NCI-H146 treated with DMSO at 0.1 percent for 48 hours (cell line): Measurements from ENCODE around the gene UGT1A1.
"Not testable (repeated sequence)": the region's sequence is repeated elsewhere in the genome, so short reads cannot be mapped to it uniquely, and the experiment has no call there.

Experiments used
- DNase-seq: peaks from one replicate; lab custom pipeline; 2025; ENCODE audit not compliant: unreplicated experiment; lab: John Stamatoyannopoulos, UW

The UGT1A1 gene

DNA sequence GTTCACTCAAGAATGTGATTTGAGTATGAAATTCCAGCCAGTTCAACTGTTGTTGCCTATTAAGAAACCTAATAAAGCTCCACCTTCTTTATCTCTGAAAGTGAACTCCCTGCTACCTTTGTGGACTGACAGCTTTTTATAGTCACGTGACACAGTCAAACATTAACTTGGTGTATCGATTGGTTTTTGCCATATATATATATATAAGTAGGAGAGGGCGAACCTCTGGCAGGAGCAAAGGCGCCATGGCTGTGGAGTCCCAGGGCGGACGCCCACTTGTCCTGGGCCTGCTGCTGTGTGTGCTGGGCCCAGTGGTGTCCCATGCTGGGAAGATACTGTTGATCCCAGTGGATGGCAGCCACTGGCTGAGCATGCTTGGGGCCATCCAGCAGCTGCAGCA is at the start of gene UGT1A1:
Gene UGT1A1, plus strand, starts transcription at position 228 of the 400 bp plus-strand sequence. Its CDS starts 18 bp downstream, at position 246.
- no peak for DNase-seq

DNA sequence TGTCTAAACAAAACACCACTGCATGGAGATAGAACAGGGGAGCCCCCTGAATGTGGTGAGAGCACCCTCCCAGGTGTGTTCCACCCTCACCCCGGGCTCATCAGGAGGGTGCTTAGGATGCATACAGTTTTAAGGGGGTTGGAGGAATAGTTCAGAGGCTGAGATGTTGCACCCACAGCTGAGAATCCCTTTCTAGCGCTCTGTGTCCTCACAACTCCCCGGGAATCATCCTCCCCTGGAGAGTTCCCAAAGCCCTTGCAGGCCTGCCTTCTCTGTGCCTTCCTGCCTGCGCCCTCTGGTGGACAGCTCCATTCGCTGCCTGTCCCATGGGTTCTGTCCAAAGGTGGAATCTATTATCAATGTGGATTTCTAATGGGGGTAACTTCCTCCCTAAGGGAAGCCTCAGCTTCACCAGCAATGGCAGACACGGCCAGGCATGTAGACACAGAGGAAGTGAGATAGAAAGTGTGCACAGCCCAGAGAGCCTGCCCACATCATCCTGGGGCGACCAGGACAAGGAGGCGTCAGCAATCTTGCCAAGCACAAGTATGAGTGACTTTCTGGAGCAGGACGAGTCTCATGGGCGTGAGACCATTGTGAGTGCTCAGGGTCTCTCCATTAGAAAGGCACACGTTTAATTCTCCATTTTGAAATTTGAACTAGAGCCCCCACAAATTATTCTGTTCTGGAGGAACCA is 48.6 kb upstream of the UGT1A1 start:
- DNase-seq, result no peak

DNA sequence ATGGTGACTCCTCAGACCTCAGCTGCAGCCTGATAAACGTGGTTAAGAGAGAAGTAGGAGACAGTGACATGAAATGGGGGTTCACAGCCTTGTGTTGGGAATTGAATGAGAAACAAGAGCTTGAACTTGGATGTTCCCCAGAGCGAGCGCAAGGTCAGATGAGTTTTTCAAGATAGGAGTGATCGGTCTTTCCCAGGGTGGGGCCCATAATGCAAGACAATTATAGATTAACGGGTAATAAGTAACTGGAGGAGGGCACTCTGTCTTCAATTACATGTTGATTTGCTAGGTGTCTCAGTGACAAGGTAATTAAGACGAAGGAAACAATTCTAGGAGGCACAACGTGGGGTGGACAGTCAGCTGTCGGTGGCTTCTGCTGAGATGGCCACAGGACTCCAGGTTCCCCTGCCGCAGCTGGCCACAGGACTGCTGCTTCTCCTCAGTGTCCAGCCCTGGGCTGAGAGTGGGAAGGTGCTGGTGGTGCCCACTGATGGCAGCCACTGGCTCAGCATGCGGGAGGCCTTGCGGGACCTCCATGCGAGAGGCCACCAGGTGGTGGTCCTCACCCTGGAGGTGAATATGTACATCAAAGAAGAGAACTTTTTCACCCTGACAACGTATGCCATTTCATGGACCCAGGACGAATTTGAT is 47.3 kb upstream of the UGT1A1 start, which contains the start of gene UGT1A5:
Gene UGT1A5, plus strand, starts transcription at position 297 of the 651 bp plus-strand sequence. Its CDS starts 85 bp downstream, at position 382.
- DNase-seq, result no peak

DNA sequence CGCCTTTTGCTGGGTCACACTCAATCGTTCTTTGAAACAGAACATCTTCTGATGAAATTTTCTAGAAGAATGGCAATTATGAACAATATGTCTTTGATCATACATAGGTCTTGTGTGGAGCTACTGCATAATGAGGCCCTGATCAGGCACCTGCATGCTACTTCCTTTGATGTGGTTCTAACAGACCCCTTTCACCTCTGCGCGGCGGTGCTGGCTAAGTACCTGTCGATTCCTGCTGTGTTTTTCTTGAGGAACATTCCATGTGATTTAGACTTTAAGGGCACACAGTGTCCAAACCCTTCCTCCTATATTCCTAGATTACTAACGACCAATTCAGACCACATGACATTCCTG is 46.8 kb upstream of the UGT1A1 start:
- no peak for DNase-seq

DNA sequence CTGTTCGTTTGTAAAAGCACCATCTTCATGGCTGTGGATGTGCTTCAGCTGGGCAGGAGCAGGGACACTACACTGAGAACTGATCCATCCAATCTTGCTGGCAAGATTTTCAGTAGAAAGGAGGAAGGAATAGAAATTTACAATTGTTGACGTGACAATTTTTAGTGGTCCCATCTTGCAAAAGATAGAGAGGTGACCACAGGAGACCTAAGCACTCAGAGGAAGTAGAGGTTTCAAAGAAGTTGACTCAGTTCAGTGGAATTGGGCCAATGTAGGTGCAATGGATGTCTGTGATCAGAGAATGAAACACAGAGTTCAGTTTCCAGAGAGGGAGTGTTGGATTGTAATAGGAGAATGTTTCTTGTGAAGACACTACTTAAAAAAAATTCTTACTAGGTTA is 45.9 kb upstream of the UGT1A1 start:
- DNase-seq, result no peak

DNA sequence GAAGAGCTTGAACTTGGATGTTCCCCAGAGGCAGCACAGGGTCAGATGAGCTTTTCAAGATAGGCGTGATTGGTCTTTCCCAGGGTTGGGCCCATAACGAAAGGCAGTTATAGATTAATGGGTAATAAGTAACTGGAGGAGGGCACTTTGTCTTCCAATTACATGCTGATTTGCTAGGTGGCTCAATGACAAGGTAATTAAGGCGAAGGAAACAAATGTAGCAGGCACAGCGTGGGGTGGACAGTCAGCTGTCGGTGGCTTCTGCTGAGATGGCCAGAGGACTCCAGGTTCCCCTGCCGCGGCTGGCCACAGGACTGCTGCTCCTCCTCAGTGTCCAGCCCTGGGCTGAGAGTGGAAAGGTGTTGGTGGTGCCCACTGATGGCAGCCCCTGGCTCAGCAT is 41.5 kb upstream of the UGT1A1 start, which contains the start of gene UGT1A4:
Gene UGT1A4, plus strand, starts transcription at position 185 of the 400 bp plus-strand sequence. Its CDS starts 85 bp downstream, at position 270.
- DNase-seq, result no peak

DNA sequence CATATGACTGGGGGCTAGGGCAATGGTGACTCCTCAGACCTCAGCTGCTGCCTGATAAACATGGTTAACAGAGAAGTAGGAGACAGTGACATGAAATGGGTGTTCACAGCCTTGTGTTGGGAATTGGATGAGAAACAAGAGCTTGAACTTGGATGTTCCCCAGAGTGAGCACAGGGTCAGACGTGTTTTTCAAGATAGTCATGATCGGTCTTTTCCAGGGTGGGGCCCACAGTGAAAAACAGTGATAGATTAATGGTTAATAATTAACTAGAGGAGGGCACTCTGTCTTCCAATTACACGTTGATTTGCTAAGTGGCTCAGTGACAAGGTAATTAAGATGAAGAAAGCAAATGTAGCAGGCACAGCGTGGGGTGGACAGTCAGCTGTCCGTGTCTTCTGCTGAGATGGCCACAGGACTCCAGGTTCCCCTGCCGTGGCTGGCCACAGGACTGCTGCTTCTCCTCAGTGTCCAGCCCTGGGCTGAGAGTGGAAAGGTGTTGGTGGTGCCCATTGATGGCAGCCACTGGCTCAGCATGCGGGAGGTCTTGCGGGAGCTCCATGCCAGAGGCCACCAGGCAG is 31.3 kb upstream of the UGT1A1 start, which contains the start of gene UGT1A3:
Gene UGT1A3, plus strand, starts transcription at position 320 of the 579 bp plus-strand sequence. Its CDS starts 85 bp downstream, at position 405.
- DNase-seq, result no peak

DNA sequence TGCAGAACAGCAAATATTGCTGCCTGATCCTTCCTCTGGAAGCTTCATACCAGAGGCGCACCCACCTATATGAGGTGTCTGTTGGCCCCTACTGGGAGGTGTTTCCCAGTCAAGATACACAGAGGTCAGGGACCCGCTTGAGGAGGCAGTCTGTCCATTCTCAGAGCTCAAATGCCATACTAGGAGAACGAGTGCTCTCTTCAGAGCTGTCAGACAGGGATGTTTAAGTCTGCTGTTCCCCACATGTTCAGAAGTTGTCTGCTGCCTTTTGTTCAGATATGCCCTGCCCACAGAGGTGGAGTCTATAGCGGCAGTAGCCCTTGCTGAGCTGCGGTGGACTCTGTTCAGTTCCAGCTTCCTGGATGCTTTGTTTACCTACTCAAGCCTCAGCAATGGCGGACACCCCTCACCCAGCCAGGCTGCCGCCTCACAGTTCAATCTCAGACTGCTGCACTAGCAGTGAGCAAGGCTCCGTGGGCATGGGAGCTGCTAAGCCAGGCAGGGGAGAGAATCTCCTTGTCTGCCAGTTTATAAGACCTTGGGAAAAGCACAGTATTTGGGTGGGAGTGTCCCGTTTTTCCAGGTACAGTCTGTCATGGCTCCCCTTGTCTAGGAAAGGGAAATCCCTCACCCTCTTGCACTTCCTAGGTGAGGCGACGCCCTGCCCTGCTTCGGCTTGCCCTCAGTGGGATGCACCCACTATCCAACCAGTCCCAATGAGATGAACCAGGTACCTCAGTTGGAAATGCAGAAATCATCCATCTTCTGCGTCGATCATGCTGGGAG is 23.0 kb upstream of the UGT1A1 start:
- not testable (repeated sequence) for DNase-seq

DNA sequence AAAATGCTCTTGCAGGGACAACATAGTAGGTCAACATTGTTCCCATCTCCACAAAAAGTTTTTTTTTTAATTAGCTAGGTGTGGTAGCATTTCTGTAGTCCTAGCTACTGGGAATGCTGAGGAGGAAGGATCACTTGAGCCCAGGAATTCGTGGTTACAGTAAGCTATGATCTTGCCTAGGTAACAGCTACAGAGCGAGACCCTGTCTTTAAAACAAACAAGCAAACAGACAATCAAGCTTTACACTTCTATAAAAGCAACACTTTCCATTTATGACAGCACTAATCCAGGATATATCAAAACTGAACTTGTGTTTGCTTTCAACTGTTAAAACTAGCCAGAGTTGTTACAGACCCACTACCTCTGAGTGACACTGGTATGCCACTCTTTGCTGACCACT is 19.2 kb upstream of the UGT1A1 start:
- no peak for DNase-seq

DNA sequence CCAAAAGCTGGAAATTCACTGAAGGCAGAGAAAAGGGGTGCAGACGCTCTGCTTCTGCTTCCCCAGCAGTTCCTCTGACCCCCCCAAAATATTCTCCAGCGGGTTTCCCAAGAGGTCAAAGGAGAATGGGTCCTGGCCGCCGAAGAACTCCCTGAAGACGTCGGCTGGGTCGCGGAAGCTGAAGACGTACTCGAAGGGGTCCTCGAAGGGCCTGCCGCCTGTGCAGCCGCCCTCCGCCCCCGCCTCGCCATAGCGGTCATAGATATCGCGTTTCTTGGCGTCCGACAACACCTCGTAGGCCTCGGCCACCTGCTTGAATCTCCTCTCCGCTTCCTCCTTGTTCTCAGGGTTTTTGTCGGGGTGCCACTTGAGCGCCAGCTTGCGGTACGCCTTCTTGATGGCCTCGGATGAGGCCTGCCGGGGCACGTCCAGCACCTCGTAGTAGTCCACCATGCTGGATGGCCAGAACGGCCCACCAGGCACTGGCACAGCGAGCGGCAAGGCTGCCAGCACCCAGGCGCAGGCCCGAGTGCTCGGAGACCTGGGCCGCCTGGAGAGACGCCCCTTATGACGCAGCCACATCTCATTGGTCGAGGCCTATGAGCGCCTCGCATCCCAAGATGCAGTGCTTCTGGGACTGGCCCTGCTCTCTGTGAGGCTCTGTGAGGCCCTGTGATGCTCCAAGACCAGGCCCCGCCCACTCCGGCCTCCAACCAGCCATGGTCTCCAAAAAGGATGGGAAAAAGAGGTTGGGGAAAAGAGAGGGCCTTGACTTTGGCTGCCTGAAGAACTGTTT is 16.4 kb upstream of the UGT1A1 start:
- no peak for DNase-seq

DNA sequence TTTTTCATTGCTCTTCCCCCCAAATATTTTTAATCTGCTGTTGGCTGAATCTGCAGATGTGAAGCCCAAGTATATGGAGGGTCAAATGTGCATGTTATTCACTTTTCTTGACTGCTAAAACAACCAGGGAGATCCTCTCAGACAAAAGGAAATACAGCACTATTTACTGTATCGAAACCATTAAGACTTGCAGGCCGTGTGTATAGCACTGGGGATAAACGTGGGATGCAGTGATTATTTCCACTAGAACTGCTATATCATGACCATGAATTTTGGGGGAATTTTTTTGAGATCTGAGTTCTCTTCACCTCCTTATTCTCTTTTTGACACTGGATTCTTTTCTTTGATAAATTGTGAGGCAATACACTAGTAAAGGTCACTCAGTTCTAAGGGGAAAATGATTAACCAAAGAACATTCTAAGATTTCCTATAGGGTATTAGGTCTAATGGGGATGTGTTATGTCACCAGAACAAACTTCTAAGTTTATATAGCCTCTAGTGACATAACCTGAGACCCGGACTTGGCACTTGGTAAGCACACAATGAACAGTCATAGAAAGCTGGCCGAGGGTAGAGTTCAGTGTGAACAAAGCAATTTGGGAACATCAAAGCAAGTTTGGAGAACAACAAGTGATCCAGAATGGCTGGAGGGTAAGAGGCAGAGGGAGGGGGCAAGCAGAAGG is 14.9 kb upstream of the UGT1A1 start:
- DNase-seq, result no peak

DNA sequence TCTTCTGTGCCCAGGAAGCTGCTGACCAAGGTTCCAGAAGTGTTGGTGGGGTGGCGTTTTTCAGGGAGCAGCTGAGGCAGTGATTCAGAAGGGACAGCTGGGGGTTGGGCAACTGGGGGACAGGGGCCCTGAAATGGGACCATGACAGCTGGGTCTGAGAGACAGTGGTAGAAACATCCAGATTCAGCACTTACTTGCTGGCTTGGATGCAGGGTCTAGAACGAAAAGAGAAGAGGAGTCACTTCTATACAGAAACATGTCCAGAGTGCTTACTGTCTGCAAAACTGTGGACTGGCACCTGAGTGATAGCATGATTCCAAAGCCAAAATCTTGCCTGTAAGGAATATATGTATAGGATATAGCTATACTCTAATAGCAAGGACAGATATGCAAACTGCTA is 14.2 kb upstream of the UGT1A1 start:
- not testable (repeated sequence) for DNase-seq

DNA sequence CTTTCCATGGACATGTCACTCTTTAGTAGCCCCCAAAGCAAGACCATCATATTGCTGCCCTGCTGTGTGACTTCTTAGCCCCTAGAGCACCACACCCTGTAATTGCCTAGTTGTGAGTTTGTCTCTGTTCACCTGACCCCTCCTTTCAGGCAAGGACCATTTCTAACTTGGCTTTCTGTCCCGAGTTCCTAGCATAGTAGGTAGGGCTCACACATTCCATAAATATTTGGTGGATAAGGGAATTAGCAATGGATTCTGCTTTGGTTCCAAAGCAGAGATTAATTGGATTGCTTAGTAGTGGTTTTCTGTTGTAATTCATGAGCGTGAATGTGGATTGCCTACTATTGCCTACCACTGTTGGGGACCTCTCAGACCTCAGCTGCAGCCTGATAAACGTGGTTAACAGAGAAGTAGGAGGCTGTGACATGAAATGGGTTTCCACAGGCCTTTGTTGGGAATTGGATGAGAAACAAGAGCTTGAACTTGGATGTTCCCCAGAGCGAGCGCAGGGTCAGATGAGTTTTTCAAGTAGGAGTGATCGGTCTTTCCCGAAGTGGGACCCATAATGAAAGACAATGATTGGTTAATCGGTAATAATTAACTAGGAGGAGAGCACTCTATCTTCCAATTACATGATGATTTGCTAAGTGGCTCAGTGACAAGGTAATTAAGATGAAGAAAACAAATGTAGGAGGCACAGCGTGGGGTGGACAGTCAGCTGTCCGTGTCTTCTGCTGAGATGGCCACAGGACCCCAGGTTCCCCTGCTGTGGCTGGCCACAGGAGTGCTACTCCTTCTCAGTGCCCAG is 13.4 kb upstream of the UGT1A1 start:
- no peak for DNase-seq

DNA sequence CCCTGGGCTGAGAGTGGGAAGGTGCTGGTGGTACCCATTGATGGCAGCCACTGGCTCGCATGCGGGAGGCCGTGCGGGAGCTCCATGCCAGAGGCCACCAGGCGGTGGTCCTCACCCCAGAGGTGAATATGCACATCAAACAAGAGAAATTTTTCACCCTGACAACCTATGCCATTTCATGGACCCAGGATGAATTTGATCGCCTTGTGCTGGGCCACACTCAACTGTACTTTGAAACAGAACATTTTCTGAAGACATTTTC is 12.9 kb upstream of the UGT1A1 start:
- no peak for DNase-seq

DNA sequence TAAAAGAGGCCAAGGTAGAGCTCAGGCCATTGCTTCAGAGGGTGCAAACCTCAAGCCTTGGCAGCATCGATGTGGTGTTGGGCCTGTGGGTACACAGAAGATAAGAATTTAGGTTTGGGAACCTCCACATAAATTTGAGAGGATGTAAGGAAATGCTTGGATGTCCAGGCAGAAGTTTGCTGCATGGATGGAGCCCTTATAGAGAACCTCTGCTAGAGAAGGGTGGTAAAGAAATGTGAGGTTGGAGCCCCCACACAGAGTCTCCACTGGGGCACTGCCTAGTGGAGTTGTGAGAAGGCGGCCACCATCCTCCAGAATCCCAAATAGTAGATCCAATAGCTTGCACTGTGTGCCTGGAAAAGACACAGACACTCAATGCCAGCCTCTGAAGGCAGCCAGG is 9.4 kb upstream of the UGT1A1 start:
- not testable (repeated sequence) for DNase-seq

DNA sequence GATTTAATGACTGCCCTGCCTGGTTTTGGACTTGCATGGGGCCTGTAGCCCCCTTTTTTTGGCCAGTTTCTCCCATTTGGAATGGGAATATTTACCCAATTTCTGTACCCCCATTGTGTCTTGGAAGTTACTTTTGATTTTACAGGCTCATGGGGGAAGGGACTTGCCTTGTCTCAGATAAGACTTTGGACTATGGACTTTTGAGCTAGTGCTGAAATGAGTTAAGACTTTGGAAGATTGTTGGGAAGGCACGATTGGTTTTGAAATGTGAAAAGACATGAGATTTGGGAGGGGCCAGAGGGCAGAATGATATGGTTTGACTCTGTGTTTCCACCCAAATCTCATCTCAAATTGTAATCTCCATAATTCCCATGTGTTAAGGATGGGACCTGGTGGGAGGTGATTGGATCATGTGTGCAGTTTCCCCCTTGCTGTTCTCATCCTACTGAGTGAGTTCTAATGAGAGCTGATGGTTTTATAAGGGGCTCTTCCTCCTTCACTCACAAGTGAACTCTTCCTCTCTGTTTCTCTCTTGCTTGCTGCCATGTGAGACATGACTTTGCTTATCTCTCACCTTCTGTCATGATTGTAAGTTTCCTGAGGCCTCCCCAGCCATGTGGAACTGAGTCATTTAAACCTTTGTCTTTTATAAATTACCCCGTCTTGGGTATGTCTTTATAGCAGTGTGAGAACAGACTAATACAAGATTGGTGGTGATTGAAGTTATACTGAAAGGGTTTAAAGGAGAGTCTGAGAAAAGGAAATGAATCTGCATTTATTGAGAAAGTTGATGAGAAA is 8.7 kb upstream of the UGT1A1 start:
- DNase-seq, result not testable (repeated sequence)

DNA sequence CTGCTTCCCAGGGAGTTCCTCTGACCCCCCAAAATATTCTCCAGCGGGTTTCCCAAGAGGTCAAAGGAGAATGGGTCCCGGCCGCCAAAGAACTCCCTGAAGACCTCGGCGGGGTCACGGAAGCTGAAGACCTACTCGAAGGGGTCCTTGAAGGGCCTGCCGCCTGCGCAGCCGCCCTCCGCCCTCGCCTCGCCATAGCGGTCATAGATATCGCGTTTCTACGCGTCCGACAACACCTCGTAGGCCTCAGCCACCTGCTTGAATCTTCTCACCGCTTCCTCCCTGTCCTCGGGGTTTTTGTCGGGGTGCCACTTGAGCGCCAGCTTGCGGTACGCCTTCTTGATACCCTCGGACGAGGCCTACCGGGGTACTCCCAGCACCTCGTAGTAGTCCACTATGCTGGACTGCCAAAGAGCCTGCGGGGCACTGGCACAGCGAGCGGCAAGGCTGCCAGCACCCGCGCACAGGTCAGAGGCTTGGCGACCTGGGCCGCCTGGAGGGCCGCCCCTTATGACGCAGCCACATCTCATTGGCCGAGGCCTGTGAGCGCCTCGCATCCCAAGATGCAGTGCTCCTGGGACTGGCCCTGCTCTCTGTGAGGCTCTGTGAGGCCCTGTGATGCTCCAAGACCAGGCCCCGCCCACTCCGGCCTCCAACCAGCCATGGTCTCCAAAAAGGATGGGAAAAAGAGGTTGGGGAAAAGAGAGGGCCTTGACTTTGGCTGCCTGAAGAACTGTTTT is 5.0 kb upstream of the UGT1A1 start:
- DNase-seq, result no peak
